Pancreas (tissue), 10 donors: ENCODE data around the gene CKAP2. TPM values are rescaled to one million over a fixed set of nuclear protein-coding genes. Genes with fewer than 3 reads are reported as not detected.

Source experiments
- ATAC-seq, 4 donors: fragments of 200-7000 bp; cut with Tn5 transposase; one replicate each; pipeline versions ENCODE4 v1.8.0 to v1.9.1; 2020; ENCODE audit warnings: mild to moderate bottlenecking in 4 of 4, moderate library complexity in 4 of 4
- DNase-seq, 6 donors: peaks; one replicate each; pipeline ENCODE4 v3.0.0-alpha.2; 2020
- FAIRE-seq: peaks from 2 replicates; lab custom pipeline; 2012; peaks lifted over from hg19 to GRCh38; lab: Jason Lieb, UNC
- H3K27ac ChIP-seq, 4 donors: fragments of 200-600 bp; sonication (generic); 1 replicate in 3 of 4; 2 replicates in 1 of 4; pipeline versions ENCODE4 v1.5.0 to v1.8.0; 2020
- H3K27me3 ChIP-seq, 4 donors: fragments of 200-600 bp; one replicate each; pipeline ENCODE4 v1.8.0; 2021
- H3K36me3 ChIP-seq, 3 donors: fragments of 200-600 bp; sonication (generic) in 1 of 3; one replicate each; pipeline versions ENCODE4 v1.5.0 to v1.8.0; 2020 to 2021
- H3K4me1 ChIP-seq, 3 donors: fragments of 200-600 bp; one replicate each; pipeline ENCODE4 v1.8.0; 2021
- H3K4me3 ChIP-seq, 4 donors: fragments of 200-600 bp; sonication (generic) in 2 of 4; one replicate each; pipeline versions ENCODE4 v1.5.0 to v1.8.0; 2020 to 2021
- H3K9me3 ChIP-seq, 4 donors: fragments of 200-600 bp; one replicate each; pipeline ENCODE4 v1.8.0; 2021
- CTCF ChIP-seq, 4 donors: fragments of 200-600 bp; sonication (generic) in 3 of 4; IDR thresholded peaks; one replicate each; pipeline versions ENCODE4 v1.5.0 to v1.8.0; 2021; ENCODE audit warnings: antibody characterized with exemption in 4 of 4
- WGBS, 2 donors: extraction: QIAGEN DNeasy Blood & Tissue Kit; methylation state at CpG; one replicate each; pipeline ENCODE4 v1.1.7; 2013; 5-methylcytosine and 5-hydroxymethylcytosine counted together
- intact Hi-C, 3 donors: fragments of 100-400 bp; cut with DNase I; formaldehyde crosslinking; loops; one replicate each; pipeline versions ENCODE4 v1.11.1 to v1.14.2; 2022
- polyA plus RNA-seq, 2 donors: library from polyadenylated mRNA; stranded (reverse); fragments of 200-250 nt; gene quantifications; one replicate each; pipeline ENCODE4 v1.2.3, GENCODE V29; 2013
- total RNA-seq, 6 donors: library from RNA; stranded (reverse); fragmentation: NEBNext Ultra II Directional in 4 of 6; extraction: Animal tissue kit (Norgen Biotek cat#: 25700) in 4 of 6; gene quantifications; one replicate each; pipeline versions ENCODE4 v1.2.1 to v1.2.4, GENCODE V29; 2021 to 2023
- donor health status: healthy with polysubstance abuse.
- donor health status: DM: no; HTN: no; CAD: no; lungs with moderate emphysema.
- donor health status: DM: no; HTN: no; CAD: no.
- donor health status: control.
- donor health status: control.
- donor health status: Bipolar disorder and iron deficiency.
- donor health status: DM: yes; HTN: yes; CAD: no.
- donor health status: DM: no; HTN: no; CAD: no.
- donor health status: DM: no; HTN: no; CAD: no.
- donor health status: DM: yes; HTN: yes; CAD: no.

The CKAP2 gene
- total and polyA plus RNA-seq, 8 donors: 0.49 to 6.2 (median 1.7) TPM

- no peak for TF ChIP-seq CTCF (IDR thresholded peaks at IDR 0.05)
- Histone ChIP-seq H3K9me3 (no peaks in the 10 kb centered on the region), H3K27me3 (no peaks in the 10 kb centered on the region), H3K4me3 (no peak overlapping the region), H3K27ac (no peak overlapping the region), H3K36me3 (peaks cover 0 to 25% (median 9%) of the 10 kb centered on the region in 3 donors), H3K4me1 (no peaks in the 10 kb centered on the region)
- DNase-seq (no peak), ATAC-seq (peak in 1 of 4 donors; percentile 46), FAIRE-seq (no peak)
- intact Hi-C loops: no loop called here
- 83 to 86% methylated on average over 4 of the region's 4 CpGs for WGBS, 2 donors
Observed at GRCh38 chr13:52411629-52412028, 43.6 kb upstream of the CKAP2 start.

- no peaks in the 10 kb centered on the region for H3K9me3 ChIP-seq
- DNase-seq: no peak
- no peak for FAIRE-seq
- ATAC-seq: no peak
- no peak for TF ChIP-seq CTCF (IDR thresholded peaks at IDR 0.05)
- no peak overlapping the region for H3K27ac ChIP-seq
- no peaks in the 10 kb centered on the region for H3K4me1 ChIP-seq
- intact Hi-C loops: no loop called here
- H3K27me3 ChIP-seq: no peaks in the 10 kb centered on the region
- 92 to 97% methylated on average over 1 of the region's 1 CpG for WGBS, 2 donors
- H3K4me3 ChIP-seq: no peak overlapping the region
- H3K36me3 ChIP-seq: peaks cover 0 to 26% (median 9%) of the 10 kb centered on the region in 3 donors
Observed at GRCh38 chr13:52412128-52412527, 43.1 kb upstream of the CKAP2 start.

- no peak overlapping the region for H3K4me3 ChIP-seq
- H3K27ac ChIP-seq: no peak overlapping the region
- no peak for DNase-seq
- TF ChIP-seq CTCF (IDR thresholded peaks at IDR 0.05): no peak
- no peak for ATAC-seq
- H3K27me3 ChIP-seq: no peaks in the 10 kb centered on the region
- H3K36me3 ChIP-seq: peaks cover 0 to 33% (median 9%) of the 10 kb centered on the region in 3 donors
- WGBS, 2 donors: 93 to 95% methylated on average over 1 of the region's 1 CpG
- no peak for FAIRE-seq
- H3K9me3 ChIP-seq: no peaks in the 10 kb centered on the region
- intact Hi-C loops: no loop called here
- H3K4me1 ChIP-seq: no peaks in the 10 kb centered on the region
Observed at GRCh38 chr13:52414051-52414450, 41.2 kb upstream of the CKAP2 start.

- no peaks in the 10 kb centered on the region for H3K27me3 ChIP-seq
- ATAC-seq: no peak
- peaks cover 0 to 33% (median 9%) of the 10 kb centered on the region in 3 donors for H3K36me3 ChIP-seq
- FAIRE-seq: no peak
- H3K4me3 ChIP-seq: no peak overlapping the region
- DNase-seq: no peak
- intact Hi-C loops: no loop called here
- no peak overlapping the region for H3K27ac ChIP-seq
- TF ChIP-seq CTCF (IDR thresholded peaks at IDR 0.05): no peak
- 76 to 91% methylated on average over 1 of the region's 1 CpG for WGBS, 2 donors
- no peaks in the 10 kb centered on the region for H3K9me3 ChIP-seq
- H3K4me1 ChIP-seq: no peaks in the 10 kb centered on the region
Observed at GRCh38 chr13:52414963-52415362, 40.3 kb upstream of the CKAP2 start.

GRCh38 chr13:52419080-52419479 is 36.2 kb upstream of the CKAP2 start:
- Histone ChIP-seq H3K27ac (no peak overlapping the region), H3K9me3 (no peaks in the 10 kb centered on the region), H3K27me3 (no peaks in the 10 kb centered on the region), H3K36me3 (peaks cover 0 to 38% (median 16%) of the 10 kb centered on the region in 3 donors), H3K4me1 (no peaks in the 10 kb centered on the region), H3K4me3 (no peak overlapping the region)
- no peak for ATAC-seq
- TF ChIP-seq CTCF (IDR thresholded peaks at IDR 0.05): no peak
- FAIRE-seq: no peak
- intact Hi-C loops: no loop called here
- DNase-seq: no peak
- 23 to 28% methylated on average over 1 of the region's 1 CpG for WGBS, 2 donors
